ENCODE data around the gene GABRP.

GABRP gene

GRCh38 chr5:170741801-170742200 lies 41.7 kb upstream of the GABRP start:
- no peak overlapping the region for H3K4me3 ChIP-seq (replicated peaks; ENCODE audit: insufficient read depth, low read length)
- no peak for DNase-seq (ENCODE audit: low read depth in 1 of 2, low spot score in 1 of 2)
- peaks cover 10% of the 10 kb centered on the region for H3K27me3 ChIP-seq (ENCODE audit: insufficient read depth, poor library complexity, severe bottlenecking)
- H3K27ac ChIP-seq (replicated peaks): no peak overlapping the region
- TF ChIP-seq REST (IDR thresholded peaks at IDR 0.05; ENCODE audit: insufficient replicate concordance, low read depth) (no peak), CTCF (IDR thresholded peaks at IDR 0.05; ENCODE audit: insufficient read depth, low read length) (no peak), POLR2AphosphoS5 (IDR thresholded peaks at IDR 0.05; ENCODE audit: low read depth) (no peak), SPI1 (IDR thresholded peaks at IDR 0.05; ENCODE audit: borderline replicate concordance, low read depth) (no peak), GABPA (IDR thresholded peaks at IDR 0.05; ENCODE audit: low read depth) (no peak)

- peaks cover 10% of the 10 kb centered on the region for H3K27me3 ChIP-seq (ENCODE audit: insufficient read depth, poor library complexity, severe bottlenecking)
- TF ChIP-seq REST (IDR thresholded peaks at IDR 0.05; ENCODE audit: insufficient replicate concordance, low read depth): no peak
- TF ChIP-seq GABPA (IDR thresholded peaks at IDR 0.05; ENCODE audit: low read depth): no peak
- TF ChIP-seq CTCF (IDR thresholded peaks at IDR 0.05; ENCODE audit: insufficient read depth, low read length): no peak
- no peak for TF ChIP-seq SPI1 (IDR thresholded peaks at IDR 0.05; ENCODE audit: borderline replicate concordance, low read depth)
- no peak for TF ChIP-seq POLR2AphosphoS5 (IDR thresholded peaks at IDR 0.05; ENCODE audit: low read depth)
- no peak overlapping the region for H3K27ac ChIP-seq (replicated peaks)
- H3K4me3 ChIP-seq (replicated peaks; ENCODE audit: insufficient read depth, low read length): no peak overlapping the region
- no peak for DNase-seq (ENCODE audit: low read depth in 1 of 2, low spot score in 1 of 2)
Observed at GRCh38 chr5:170743876-170744212, 39.7 kb upstream of the GABRP start.

- Histone ChIP-seq H3K27me3 (ENCODE audit: insufficient read depth, poor library complexity, severe bottlenecking) (peaks cover 12% of the 10 kb centered on the region), H3K4me3 (replicated peaks; ENCODE audit: insufficient read depth, low read length) (no peak overlapping the region), H3K27ac (replicated peaks) (no peak overlapping the region)
- no peak for TF ChIP-seq GABPA (IDR thresholded peaks at IDR 0.05; ENCODE audit: low read depth)
- no peak for TF ChIP-seq CTCF (IDR thresholded peaks at IDR 0.05; ENCODE audit: insufficient read depth, low read length)
- TF ChIP-seq POLR2AphosphoS5 (IDR thresholded peaks at IDR 0.05; ENCODE audit: low read depth): no peak
- no peak for TF ChIP-seq REST (IDR thresholded peaks at IDR 0.05; ENCODE audit: insufficient replicate concordance, low read depth)
- DNase-seq (ENCODE audit: low read depth in 1 of 2, low spot score in 1 of 2): no peak
Observed at GRCh38 chr5:170745481-170746071, 37.9 kb upstream of the GABRP start.
